ENCODE results near the gene ATP12A.
A peak's percentile ranks its signal among the peaks of the same experiment; 100 is the strongest.

Gene ATP12A

DNA sequence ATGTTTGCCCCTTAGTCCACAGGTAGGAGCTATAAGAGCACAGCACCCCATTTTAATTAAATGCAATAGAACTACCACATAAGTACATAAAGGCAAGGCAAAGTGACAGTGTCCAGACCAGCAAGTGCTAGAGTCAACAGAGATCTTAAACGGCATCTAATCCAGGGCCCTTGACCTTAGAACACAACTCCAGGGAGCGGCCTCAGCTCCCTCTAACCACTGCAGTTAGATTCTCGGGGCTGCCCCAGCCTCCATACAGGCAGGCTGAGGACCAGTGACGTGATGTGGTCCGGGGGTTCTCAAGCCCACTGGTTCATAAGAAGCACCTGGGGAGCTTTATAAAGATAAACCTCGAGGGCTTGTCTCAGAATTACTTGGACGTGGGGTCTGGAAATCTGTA, 10.0 kb upstream of the ATP12A start:
- Histone ChIP-seq H3K9me3 (no peaks in the 10 kb centered on the region), H3K36me3 (no peaks in the 10 kb centered on the region), H3K4me3 (no peak overlapping the region), H3K27ac (no peak overlapping the region), H3K27me3 (peaks cover 0 to 3% of the 10 kb centered on the region in 2 donors), H3K4me1 (peaks cover 0 to 11% (median 5%) of the 10 kb centered on the region in 4 donors)
- intact Hi-C loops (cut with DNase I; ENCODE audit: low total_unique reads) = no loop called here
- no peak for DNase-seq
- TF ChIP-seq, protein P1, sequence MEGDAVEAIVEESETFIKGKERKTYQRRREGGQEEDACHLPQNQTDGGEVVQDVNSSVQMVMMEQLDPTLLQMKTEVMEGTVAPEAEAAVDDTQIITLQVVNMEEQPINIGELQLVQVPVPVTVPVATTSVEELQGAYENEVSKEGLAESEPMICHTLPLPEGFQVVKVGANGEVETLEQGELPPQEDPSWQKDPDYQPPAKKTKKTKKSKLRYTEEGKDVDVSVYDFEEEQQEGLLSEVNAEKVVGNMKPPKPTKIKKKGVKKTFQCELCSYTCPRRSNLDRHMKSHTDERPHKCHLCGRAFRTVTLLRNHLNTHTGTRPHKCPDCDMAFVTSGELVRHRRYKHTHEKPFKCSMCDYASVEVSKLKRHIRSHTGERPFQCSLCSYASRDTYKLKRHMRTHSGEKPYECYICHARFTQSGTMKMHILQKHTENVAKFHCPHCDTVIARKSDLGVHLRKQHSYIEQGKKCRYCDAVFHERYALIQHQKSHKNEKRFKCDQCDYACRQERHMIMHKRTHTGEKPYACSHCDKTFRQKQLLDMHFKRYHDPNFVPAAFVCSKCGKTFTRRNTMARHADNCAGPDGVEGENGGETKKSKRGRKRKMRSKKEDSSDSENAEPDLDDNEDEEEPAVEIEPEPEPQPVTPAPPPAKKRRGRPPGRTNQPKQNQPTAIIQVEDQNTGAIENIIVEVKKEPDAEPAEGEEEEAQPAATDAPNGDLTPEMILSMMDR (IDR thresholded peaks at IDR 0.05) = no peak

DNA sequence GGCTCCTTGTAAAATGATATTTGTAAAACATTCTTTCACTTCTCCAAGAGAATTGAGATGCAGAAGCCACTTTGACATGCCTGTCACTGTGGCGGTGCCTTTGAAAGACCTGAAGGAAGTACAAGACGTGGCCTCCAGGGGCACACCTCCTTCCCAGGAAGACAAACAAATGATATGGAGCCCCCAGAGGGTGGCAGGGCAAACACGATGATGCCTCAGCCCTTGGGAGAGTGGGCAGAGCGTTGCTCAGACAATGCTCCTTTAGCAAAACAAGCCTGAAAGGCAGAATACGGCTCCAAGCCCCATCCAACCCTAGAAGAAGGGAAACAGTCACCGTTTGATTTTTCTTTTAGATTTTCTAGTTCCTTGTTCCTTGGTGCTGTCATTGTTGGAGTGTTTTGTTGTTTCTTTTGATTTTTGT, 9.2 kb upstream of the ATP12A start:
- H3K4me3 ChIP-seq = no peak overlapping the region
- intact Hi-C loops (cut with DNase I; ENCODE audit: low total_unique reads) = no loop called here

DNA sequence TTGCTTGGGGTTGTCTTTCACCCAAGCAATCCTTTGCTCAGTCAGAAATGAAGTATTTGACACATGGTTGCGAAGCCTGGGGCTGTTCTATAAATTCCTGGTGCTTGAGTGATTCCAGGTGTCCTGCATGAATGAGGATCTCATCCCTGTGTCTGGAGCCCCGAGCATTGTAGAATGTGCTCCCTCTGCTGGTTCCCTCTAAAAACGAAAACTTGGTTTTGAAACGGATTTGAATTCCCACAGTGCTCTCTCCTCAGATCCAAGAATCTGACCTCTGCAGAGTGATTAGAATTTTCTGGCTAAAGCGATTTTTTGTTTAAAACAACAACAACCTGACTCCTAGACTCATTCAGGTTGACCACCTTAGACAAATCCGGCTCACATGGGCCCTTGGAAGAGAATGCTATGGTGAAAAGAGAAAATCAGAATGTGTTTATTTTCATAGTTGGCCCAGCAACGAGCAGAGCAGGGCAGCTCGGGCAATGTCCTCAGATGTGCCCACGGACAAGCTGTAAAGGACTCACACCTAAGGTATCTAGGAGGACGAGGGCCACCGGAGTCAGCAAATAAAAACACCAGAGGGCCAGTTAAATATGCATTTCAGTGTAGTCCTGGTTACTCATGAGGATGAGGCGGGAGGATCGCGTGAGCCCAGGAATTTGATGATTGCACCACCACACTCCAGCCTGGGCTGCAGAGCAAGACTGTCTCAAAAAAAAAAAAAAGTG, 8.7 kb upstream of the ATP12A start:
- Histone ChIP-seq H3K36me3 (no peaks in the 10 kb centered on the region), H3K4me3 (peak overlapping the region; percentile 21 to 36), H3K27ac (peak overlapping the region in 1 of 2 donors; percentile 34), H3K27me3 (peaks cover 0 to 3% of the 10 kb centered on the region in 2 donors), H3K4me1 (peaks cover 0 to 11% (median 5%) of the 10 kb centered on the region in 4 donors), H3K9me3 (no peaks in the 10 kb centered on the region)
- intact Hi-C loops (cut with DNase I; ENCODE audit: low total_unique reads) = no loop called here
- TF ChIP-seq, protein P1 (IDR thresholded peaks at IDR 0.05) = peak; percentile 51 to 53
- peak in 1 of 2 donors; percentile 72 for DNase-seq

More for the DNA sequence above, 9.2 kb upstream of the ATP12A start:
- Histone ChIP-seq H3K27me3 (peaks cover 0 to 3% of the 10 kb centered on the region in 2 donors), H3K4me1 (peaks cover 0 to 11% (median 5%) of the 10 kb centered on the region in 4 donors), H3K36me3 (no peaks in the 10 kb centered on the region), H3K9me3 (no peaks in the 10 kb centered on the region), H3K27ac (no peak overlapping the region)
- TF ChIP-seq, protein P1 (IDR thresholded peaks at IDR 0.05) = no peak
- DNase-seq = no peak

DNA sequence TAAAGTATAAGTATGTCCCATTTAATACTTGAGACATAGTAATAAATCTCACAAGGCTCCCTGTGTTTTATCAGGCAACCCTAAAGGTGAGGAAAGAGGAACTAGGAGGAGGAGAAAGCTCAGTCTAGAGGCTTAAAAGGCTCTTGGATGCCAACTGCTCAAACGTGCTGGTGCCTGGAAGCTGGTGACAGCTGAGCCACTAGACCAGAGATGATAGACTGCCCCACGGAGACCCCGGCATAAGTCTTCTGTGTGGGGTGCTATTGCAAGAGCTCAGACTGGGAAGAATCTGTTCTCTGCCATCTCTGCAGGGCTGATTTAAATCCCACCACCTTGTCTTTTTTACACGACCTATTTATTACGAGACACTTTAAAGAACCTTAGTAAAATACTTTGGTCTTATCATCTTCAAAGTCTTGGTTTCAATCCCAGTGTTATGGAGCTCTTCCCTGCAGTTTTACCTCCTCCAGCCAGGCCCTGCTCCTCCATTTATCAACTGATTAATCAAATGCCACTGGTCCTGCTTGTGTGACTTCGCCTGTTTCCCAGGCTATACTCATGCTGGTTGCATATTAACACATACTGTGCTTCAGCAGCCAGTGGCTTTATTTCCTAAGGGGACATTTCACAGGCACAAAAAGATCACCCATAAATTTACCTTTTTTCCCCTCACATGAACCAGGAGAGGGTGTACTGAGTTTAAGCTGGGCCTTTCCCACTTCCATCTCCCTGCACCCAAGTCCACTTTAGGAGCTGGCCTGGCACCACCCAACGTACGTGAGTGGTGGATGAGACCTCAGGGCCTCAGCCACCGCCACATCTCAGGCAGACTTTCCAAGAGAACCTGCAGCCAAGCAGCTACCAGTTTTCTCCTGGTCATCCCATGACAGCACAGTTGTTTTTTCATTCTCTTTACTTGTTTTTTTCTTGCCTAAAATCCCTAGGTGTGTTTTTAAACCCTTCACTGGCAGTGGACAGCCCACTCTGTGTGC, 7.8 kb upstream of the ATP12A start:
- Histone ChIP-seq H3K4me1 (peaks cover 0 to 11% (median 5%) of the 10 kb centered on the region in 4 donors), H3K27me3 (peaks cover 0 to 7% of the 10 kb centered on the region in 2 donors), H3K9me3 (no peaks in the 10 kb centered on the region), H3K36me3 (no peaks in the 10 kb centered on the region), H3K4me3 (no peak overlapping the region), H3K27ac (no peak overlapping the region)
- TF ChIP-seq, protein P1 (IDR thresholded peaks at IDR 0.05) = no peak
- no peak for DNase-seq
- intact Hi-C loops (cut with DNase I; ENCODE audit: low total_unique reads) = no loop called here

DNA sequence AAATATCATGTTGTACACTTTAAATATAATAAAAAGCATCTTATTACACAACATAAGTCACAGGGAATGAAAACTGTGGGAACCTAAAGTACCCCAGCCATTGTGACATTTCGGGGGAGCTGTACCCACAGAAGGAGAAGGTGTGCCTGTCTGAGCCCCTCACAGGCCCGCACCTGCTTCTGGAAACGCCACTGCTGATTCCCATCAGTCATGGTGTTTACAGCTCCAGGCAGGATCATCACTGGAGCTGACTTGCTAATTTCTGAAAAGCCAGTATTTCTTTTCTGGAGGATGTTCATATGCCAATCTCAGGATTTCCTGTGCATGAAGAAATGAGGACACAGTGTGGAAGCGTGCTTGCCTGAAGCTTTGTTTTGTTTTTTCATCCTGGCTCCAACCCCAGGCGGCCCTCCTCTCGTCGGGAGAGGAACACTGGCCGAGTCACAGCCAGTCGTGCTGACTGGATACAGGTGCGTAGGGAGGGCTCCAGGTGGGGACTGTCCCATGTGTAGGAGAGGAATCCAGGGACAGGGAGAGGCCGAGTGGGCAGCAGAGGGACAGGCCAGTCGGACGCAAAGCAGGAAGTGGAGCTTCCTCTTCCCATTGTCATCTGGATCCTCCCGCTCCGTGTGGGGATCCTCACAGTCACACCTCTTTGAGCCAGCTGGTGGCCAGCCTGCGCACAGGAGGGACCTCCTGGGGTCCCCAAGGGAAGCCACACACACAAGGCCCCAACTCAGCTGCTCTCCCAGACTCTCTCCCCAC, 4.2 kb upstream of the ATP12A start:
- intact Hi-C loops (cut with DNase I; ENCODE audit: low total_unique reads) = no loop called here
- TF ChIP-seq, protein P1 (IDR thresholded peaks at IDR 0.05) = no peak

More for the DNA sequence above, 4.2 kb upstream of the ATP12A start:
- no peak for DNase-seq
- Histone ChIP-seq H3K9me3 (no peaks in the 10 kb centered on the region), H3K4me1 (peaks cover 0 to 20% (median 14%) of the 10 kb centered on the region in 4 donors), H3K4me3 (no peak overlapping the region), H3K27ac (no peak overlapping the region), H3K36me3 (no peaks in the 10 kb centered on the region), H3K27me3 (peaks cover 0 to 27% of the 10 kb centered on the region in 2 donors)

Measured in tibial artery (tissue), 4 donors.